ENCODE data around the gene PFKP.

DNA sequence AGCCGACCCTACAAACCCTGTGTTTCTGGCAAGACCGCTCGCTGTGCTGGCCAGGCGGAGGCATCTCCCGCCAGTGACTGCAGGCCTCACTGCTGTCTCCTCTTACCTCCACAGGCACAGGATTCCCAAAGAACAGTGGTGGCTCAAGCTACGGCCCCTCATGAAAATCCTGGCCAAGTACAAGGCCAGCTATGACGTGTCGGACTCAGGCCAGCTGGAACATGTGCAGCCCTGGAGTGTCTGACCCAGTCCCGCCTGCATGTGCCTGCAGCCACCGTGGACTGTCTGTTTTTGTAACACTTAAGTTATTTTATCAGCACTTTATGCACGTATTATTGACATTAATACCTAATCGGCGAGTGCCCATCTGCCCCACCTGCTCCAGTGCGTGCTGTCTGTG lies 69.0 kb downstream of the PFKP start:
- TF ChIP-seq, protein P1, sequence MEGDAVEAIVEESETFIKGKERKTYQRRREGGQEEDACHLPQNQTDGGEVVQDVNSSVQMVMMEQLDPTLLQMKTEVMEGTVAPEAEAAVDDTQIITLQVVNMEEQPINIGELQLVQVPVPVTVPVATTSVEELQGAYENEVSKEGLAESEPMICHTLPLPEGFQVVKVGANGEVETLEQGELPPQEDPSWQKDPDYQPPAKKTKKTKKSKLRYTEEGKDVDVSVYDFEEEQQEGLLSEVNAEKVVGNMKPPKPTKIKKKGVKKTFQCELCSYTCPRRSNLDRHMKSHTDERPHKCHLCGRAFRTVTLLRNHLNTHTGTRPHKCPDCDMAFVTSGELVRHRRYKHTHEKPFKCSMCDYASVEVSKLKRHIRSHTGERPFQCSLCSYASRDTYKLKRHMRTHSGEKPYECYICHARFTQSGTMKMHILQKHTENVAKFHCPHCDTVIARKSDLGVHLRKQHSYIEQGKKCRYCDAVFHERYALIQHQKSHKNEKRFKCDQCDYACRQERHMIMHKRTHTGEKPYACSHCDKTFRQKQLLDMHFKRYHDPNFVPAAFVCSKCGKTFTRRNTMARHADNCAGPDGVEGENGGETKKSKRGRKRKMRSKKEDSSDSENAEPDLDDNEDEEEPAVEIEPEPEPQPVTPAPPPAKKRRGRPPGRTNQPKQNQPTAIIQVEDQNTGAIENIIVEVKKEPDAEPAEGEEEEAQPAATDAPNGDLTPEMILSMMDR (IDR thresholded peaks at IDR 0.05; ENCODE audit: low read depth, low read length, poor library complexity, severe bottlenecking), result no peak
- TF ChIP-seq EZH2phosphoT487 (IDR thresholded peaks at IDR 0.05; ENCODE audit: borderline replicate concordance, low read length), result no peak

All from DOHH2 (cell line).